Right hindlimb (tissue), 1 donor: ENCODE measurements around the gene SIX5.

ENCODE experiments used
- DNase-seq: peaks from one replicate; pipeline ENCODE4 v3.0.0-alpha.2; 2018

Gene SIX5

GRCh38 chr19:45792470-45793177 is 23.6 kb upstream of the SIX5 start, which contains the start of gene DMWD:
Gene DMWD, minus strand, starts transcription at chr19:45792845. Its CDS starts 89 bp downstream, at chr19:45792756.
- DNase-seq: peak; percentile 100

- DNase-seq: no peak
These were observed 22.9 kb upstream of the SIX5 start for GRCh38 chr19:45791744-45792469.

DNA sequence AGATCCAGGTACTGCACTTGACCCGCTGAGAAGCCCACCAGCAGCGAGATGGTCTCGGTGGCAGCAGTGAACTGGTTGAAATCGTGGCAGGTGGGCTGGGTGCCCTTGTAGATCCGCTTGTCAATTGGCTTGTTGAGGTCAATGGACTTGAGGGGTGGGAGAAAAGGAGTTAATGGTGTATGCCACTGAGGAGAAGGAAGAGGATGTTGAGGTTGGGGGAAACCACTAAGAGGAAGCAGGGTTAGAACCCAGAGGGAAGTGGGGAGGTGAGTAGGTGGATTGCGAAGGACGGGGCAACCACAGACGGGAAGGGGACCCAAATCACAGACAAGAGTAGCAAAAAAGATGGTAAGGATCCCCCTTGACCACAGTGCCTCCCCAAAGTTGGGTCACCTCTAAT is 21.9 kb upstream of the SIX5 start:
- no peak for DNase-seq

GRCh38 chr19:45789035-45789786 is 20.2 kb upstream of the SIX5 start:
- no peak for DNase-seq

DNA sequence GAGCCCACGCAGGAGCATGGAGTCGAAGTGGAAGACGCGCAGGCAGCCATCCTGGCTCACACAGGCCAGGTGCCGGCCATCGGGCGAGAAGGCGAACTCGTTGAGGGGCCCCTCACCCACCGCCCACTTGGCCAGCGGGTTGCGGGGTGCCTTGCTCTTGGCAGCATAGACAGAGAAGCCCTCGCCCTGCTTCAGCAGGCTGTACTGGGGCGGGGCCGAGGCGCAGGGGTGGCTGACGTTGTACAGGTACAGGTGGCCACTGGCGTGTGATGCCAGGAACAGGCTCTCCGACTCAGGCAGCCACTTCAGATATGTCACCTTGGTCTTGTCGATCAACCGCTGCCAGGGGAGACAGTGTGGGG is 17.5 kb upstream of the SIX5 start:
- no peak for DNase-seq

DNA sequence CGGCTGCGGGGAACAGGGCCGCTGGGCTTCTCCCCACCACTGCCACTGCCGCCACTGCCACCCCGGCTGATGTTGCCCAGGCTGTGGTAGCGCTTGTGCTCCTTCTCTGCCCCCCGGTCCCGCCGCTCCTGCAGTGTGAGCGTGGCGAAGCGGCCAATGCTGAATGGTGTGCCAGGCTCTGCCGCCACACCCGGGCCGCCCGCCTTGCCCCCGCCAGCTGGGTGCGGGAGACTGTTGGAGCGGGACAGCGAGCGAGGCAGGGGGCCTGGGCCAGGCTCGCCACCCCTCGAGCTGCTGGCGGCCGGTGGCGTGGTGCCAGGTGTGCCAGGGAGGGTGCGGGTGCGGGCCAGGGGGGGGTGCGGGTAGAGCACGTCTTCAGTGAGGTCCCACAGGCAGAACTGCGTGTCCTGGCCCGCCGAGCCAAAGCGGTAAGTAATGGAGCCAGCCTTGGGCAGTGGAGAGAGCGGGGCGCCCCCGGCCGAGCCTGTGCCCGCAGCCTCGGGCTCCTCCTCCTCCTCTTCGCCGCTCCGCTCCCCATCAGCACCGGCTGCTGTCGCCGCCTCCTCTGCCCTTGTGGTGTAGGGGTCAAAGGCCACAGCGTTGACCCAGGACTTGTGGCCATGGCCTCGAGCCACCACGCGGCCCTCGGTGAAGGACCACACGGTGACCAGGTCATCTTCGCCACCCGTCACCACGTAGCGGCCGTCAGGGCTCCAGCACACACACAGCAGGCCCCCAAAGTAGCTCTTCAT is 16.9 kb upstream of the SIX5 start:
- no peak for DNase-seq

DNA sequence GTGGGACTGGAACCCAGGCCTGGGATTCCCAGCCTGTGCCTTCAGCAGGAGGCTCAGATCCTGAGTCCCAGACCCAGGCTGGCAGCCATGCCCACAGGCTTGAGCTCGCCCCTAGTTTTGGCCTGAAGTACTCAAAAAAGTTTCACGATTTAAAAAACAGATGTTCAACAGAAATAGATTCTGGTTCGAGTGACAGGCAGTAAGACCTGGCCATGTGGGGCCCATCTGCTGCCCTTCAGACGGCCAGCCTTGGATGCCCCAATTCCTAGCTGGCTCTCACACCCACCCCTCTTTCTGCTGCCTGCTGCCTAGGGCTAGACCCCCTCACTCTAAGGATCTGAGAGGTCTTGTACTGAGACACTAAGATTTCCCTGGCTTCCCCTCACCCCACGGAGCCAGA is 16.0 kb upstream of the SIX5 start:
- DNase-seq: peak; percentile 19

DNA sequence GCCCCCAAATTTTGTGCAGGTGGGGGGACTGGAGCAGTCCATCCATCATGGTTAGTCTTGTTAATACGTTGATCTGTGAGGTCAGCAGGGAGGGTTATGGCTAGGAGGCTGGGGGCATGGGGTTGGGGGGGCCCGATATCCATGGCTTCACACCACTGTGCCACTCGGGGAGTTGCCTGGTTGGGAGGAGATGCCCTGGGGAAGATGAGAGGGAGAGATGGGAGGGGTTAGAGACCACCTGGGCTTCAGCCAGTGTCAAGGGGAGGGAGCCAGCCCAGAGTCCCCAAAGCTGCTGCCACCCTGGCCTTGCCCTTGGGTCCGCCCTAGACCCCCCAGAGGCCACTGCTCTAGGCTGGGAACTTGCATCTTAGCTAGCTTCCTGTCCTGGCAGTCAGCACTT is 15.0 kb upstream of the SIX5 start:
- no peak for DNase-seq

DNA sequence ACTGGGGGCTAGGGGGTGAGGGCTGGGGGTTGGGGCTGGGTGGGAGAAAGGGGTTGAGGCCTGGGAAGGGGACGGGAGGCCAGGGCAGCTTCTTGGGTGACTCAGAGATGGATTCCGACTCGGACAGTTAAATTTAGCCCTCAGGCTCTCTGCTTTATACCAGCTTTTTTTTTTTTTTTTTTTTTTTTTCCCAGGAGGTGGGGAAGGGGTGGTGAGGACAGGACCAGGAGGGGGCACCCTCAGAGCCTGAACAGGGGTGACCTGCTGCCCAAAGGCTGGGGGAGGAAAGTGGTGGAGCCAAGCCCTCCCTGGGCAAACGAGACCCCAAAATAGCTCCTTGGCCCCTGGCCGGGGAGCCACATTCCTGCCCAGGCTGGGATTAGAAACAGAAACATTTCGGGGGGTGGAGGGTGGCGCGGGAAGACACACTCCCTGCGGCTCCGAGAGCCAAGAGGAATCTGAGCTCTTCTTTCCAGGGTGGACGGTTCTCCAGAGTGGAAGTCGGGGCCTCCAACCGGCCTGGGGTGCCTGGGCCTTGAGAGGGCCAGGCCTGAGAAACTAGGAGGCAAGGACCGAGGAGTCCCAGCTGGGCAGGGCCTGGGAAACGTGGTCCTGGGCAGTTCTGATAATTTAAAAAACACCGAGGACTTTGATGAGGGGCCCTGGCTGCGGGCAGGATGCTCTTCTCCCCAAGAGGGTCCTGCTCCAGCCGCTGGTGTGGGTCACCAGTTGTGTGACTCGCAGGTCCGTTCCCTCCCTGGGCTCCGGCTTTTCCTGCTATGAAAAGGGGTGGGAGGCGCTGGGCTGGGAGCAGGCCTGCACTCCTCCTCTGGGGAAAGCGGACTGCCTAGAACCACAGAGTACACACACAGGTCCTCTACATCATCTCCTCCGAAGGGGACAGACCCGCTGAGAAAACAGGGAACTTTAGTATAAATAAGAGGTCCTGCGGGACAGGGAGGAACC is 14.1 kb upstream of the SIX5 start:
- peak; percentile 80 for DNase-seq

GRCh38 chr19:45782162-45782691 is 13.2 kb upstream of the SIX5 start, which contains the start of gene DMPK:
Gene DMPK, minus strand, starts transcription at chr19:45782490. Its CDS starts 138 bp downstream, at chr19:45782352.
- DNase-seq: peak; percentile 68

- DNase-seq: peak; percentile 82
These were observed 12.4 kb upstream of the SIX5 start for GRCh38 chr19:45781214-45782161.

DNA sequence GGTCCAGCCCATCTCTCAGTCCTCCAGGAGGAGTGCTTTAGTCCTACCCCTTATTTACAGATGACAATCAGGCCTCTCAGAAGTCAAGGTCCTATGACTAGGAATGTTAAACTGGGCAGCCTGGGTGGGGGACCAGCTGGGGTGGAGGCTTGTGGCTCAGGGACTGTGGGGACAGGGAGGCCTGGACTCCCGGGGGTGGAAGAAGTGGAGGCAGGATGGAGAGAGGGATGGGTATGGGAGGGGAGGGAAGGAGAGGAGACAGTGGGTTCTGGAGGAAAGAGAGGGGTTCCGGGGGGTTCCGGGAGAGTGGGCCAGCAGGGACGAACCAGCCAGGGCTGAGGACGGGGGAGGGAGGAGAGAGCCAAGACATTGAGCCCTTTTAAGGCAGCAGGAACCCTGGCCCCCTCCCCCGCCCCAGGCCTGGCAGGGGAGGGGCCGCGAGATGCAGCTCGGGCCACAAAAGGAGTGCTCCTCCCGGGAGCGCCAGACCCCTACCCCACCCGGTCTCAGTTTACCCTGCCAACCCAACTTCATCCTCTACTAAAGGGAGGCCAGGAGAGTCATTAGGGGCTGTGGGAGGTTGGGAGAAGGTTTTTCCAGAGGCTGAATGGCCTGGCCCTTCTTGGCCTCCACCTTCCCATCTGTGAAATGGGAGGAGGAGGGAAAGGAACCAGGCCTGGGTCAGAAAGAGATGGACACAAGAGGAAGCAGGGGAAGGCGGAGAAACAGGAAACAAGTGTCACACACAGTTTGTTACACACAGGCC is 11.6 kb upstream of the SIX5 start:
- no peak for DNase-seq

- no peak for DNase-seq
These were observed 11.0 kb upstream of the SIX5 start for GRCh38 chr19:45780146-45780447.

DNA sequence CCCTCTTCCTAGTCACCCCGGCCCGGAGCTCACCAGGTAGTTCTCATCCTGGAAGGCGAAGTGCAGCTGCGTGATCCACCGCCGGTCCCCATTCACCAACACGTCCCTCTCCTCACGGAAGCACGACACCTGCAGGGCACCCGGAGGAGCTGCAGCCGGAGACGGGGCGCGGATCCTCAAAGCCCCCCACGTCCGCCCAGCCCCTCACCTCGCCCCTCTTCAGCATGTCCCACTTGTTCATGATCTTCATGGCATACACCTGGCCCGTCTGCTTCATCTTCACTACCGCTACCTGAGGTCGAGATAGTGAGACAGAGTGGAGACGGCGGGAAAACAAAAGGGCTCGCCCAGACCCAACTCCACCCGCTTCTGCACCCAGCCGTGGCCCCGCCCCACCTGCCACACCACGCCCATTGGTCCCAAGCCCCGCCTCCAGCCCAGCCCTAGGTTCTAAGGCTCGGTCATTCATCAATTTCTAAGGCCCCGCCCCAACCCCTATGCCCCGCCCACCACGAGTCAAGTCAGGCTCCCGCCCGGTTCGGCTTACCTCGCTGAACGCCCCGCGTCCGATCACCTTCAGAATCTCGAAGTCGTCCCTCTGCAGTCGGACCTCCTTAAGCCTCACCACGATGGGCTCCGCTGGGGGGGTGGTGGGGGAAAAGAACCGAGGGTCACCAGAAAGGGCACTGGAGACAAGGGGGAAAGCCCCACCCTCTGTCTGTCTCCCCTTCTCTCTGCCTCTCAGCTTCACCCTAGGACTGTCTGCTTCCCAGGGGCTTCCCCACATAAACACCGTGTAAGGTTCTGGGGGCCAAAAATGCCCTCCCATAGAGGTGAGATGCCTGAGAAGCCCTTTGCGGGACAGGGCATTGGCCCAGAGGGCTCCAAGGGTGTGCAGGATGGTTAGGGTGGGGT is 10.4 kb upstream of the SIX5 start:
- DNase-seq: peak; percentile 80

DNA sequence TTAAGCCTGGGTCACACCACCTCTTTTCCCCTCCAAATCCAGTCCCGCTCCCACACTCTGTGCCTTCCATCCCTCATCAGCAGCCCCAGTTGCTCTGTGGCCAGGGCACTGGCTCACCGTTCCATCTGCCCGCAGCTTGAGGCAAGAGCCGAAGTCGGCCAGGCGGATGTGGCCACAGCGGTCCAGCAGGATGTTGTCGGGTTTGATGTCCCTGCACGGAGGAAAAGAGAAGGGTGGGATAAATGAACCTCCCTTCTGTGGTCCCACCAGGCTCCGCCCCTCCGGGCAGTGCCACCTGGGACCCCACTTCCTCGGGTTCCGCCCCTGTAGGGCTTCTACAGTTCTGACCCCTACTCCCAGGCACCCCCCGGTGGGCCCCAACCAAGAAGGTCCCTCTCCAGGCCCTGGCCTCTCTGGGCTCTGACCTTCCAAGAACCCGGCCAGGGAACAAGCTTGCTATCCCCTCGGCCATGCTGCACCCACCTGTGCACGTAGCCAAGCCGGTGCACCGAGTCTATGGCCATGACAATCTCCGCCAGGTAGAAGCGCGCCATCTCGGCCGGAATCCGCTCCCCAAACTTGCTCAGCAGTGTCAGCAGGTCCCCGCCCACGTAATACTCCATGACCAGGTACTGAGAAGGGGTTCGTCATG is 9.1 kb upstream of the SIX5 start:
- DNase-seq: peak; percentile 27

GRCh38 chr19:45777395-45777961 is 8.4 kb upstream of the SIX5 start:
- no peak for DNase-seq

GRCh38 chr19:45774765-45775164 is 5.7 kb upstream of the SIX5 start:
- DNase-seq: no peak

DNA sequence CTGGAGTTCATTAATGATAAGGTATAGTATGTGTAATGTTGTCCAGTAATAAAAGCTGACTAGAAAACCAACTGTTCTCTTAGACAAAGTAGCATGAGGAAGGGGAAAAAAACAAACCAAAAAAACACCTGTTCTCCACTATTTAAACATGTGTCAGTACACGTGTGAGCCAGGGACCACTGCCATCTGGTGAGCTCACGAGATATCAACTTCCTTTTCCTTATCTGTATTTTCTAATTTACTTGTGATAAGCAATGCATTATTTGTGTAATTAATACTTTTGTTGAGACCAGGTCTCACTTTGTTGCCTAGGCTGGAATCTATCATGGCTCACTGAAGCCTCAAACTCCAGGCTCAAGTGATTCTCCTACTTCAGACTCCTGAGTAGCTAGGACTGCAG is 4.3 kb upstream of the SIX5 start:
- DNase-seq: peak; percentile 8
